WERI-Rb-1 (cell line): ENCODE measurements around the gene GPR39.

ENCODE experiments used
- DNase-seq: peaks from one replicate; pipeline ENCODE4 v3.0.0-alpha.2; 2020
- H3K27ac ChIP-seq: fragments of 250-450 bp; sonication (Bioruptor Pico); 2 replicates; pipeline ENCODE4 v1.5.1; 2020; ENCODE audit warnings: mild to moderate bottlenecking, moderate library complexity
- H3K27me3 ChIP-seq: fragments of 250-450 bp; sonication (Bioruptor Pico); 2 replicates; pipeline ENCODE4 v1.5.1; 2021; ENCODE audit warnings: mild to moderate bottlenecking, low read depth, moderate library complexity; ENCODE audit not compliant: insufficient read depth, severe bottlenecking
- H3K36me3 ChIP-seq: fragments of 250-450 bp; sonication (Bioruptor Pico); 2 replicates; pipeline ENCODE4 v1.5.1; 2020; ENCODE audit warnings: mild to moderate bottlenecking, moderate library complexity
- H3K4me3 ChIP-seq: 2 replicates; pipeline ENCODE4 v1.5.1; 2011; ENCODE audit warnings: low read depth, mild to moderate bottlenecking, control low read depth, low read length
- H3K9me3 ChIP-seq: fragments of 250-450 bp; sonication (Bioruptor Pico); 2 replicates; pipeline ENCODE4 v1.5.1; 2021; ENCODE audit warnings: mild to moderate bottlenecking, moderate library complexity; ENCODE audit not compliant: severe bottlenecking
- CTCF ChIP-seq: IDR thresholded peaks from 2 replicates; pipeline ENCODE4 v1.5.1; 2011; ENCODE audit warnings: low read depth, mild to moderate bottlenecking, control low read depth, inconsistent platforms, low read length

The GPR39 gene

GRCh38 chr2:132586101-132586511, 169.5 kb downstream of the GPR39 start:
- Histone ChIP-seq H3K36me3 (no peaks in the 10 kb centered on the region), H3K27me3 (no peaks in the 10 kb centered on the region), H3K4me3 (no peak overlapping the region), H3K9me3 (no peaks in the 10 kb centered on the region), H3K27ac (no peak overlapping the region)
- TF ChIP-seq CTCF: no peak
- no peak for DNase-seq

DNA sequence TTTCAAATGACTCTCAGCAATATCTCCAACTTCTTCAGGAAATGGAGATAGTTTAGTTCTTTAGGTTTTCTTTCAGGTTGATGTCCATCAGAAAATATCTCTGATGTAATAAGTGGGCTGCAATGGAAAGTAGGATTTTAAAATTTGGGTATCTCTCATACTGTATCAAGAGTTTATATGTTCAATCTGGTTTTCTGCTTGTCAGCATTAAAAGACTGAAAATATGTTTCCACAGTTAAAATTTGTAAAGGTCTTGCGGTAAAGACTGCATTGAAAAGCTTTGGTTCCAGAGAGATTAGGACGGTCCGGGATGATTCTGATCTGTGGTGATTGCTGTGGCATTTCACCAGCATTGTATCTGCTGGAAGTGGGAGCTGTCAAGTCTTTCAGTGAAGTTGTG, 170.2 kb downstream of the GPR39 start:
- TF ChIP-seq CTCF: no peak
- Histone ChIP-seq H3K27ac (no peak overlapping the region), H3K36me3 (no peaks in the 10 kb centered on the region), H3K9me3 (no peaks in the 10 kb centered on the region), H3K4me3 (no peak overlapping the region), H3K27me3 (no peaks in the 10 kb centered on the region)
- DNase-seq: no peak

DNA sequence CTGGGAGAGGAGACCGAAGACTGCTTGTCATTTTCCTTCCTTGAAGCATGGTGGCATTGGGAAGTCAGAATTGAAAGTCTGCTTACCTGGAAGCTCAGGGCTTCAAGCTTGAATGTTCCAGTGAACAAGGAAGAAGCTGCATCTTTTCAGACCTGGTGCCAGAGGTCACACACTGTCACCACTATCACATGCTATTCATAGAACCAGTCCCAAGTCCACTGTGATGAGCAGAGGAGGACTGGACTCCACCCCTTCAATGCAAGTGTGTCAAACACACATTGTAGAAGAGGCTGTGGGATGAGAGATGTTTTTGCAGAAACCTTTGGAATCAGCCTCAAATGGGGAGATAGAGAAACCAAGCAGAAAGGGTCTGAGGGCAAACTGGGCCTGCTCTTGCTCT, 172.0 kb downstream of the GPR39 start:
- no peak for DNase-seq
- no peak overlapping the region for H3K27ac ChIP-seq
- H3K4me3 ChIP-seq: no peak overlapping the region
- no peaks in the 10 kb centered on the region for H3K36me3 ChIP-seq
- TF ChIP-seq CTCF: no peak
- no peaks in the 10 kb centered on the region for H3K9me3 ChIP-seq
- H3K27me3 ChIP-seq: no peaks in the 10 kb centered on the region

GRCh38 chr2:132589111-132589830, 172.7 kb downstream of the GPR39 start:
- H3K4me3 ChIP-seq: no peak overlapping the region
- peak; percentile 43 for DNase-seq
- TF ChIP-seq CTCF: no peak
- no peaks in the 10 kb centered on the region for H3K9me3 ChIP-seq
- H3K27me3 ChIP-seq: no peaks in the 10 kb centered on the region
- no peak overlapping the region for H3K27ac ChIP-seq
- no peaks in the 10 kb centered on the region for H3K36me3 ChIP-seq

DNA sequence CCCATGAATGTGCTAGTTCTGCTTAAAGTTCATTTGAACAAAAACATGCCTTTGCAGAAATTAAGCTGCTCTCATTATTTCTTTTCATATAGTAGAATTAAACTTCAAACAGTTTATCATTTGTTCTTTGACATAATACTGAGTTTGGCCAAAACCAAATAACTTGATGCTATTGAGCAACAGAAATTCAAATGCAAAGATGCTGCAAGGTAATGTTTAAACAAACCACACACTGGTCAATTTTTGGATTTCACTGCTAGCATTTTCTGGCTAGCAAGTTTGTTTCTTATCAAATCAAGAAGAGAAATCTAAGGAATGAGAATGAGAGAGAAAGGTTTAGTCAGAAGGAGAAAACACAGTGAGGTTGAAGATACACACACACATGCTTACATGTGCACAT, 173.4 kb downstream of the GPR39 start:
- Histone ChIP-seq H3K9me3 (no peaks in the 10 kb centered on the region), H3K4me3 (no peak overlapping the region), H3K36me3 (no peaks in the 10 kb centered on the region), H3K27me3 (no peaks in the 10 kb centered on the region), H3K27ac (no peak overlapping the region)
- no peak for DNase-seq
- TF ChIP-seq CTCF: no peak

GRCh38 chr2:132593171-132593570, 176.6 kb downstream of the GPR39 start:
- H3K36me3 ChIP-seq: no peaks in the 10 kb centered on the region
- no peak for TF ChIP-seq CTCF
- H3K27me3 ChIP-seq: no peaks in the 10 kb centered on the region
- H3K4me3 ChIP-seq: no peak overlapping the region
- peaks cover 6% of the 10 kb centered on the region for H3K9me3 ChIP-seq
- DNase-seq: no peak
- no peak overlapping the region for H3K27ac ChIP-seq
